DOHH2 (cell line): ENCODE measurements around the gene INHBC.

Source experiments
- H3F3A ChIP-seq: fragments of 200-600 bp; sonication (generic), shearing (Covaris generic); 2 replicates; pipeline ENCODE4 v1.6.0; 2016; ENCODE audit warnings: antibody characterized with exemption, mild to moderate bottlenecking; ENCODE audit not compliant: control insufficient read depth, insufficient read depth
- H3K27ac ChIP-seq: fragments of 200-600 bp; sonication (generic); 2 replicates; pipeline ENCODE4 v1.5.1; 2014; ENCODE audit warnings: low read depth, mild to moderate bottlenecking, low read length, moderate library complexity
- H3K27me3 ChIP-seq: fragments of 200-600 bp; sonication (generic); 2 replicates; pipeline ENCODE4 v1.6.1; 2014; ENCODE audit warnings: mild to moderate bottlenecking, low read length, mixed read lengths; ENCODE audit not compliant: control insufficient read depth
- H3K36me3 ChIP-seq: fragments of 200-600 bp; sonication (generic); 2 replicates; pipeline ENCODE4 v1.6.1; 2014; ENCODE audit warnings: mild to moderate bottlenecking, low read length, moderate library complexity, mixed read lengths; ENCODE audit not compliant: control insufficient read depth
- H3K4me1 ChIP-seq: fragments of 200-600 bp; sonication (generic); 2 replicates; pipeline ENCODE4 v1.6.1; 2014; ENCODE audit warnings: mild to moderate bottlenecking, low read length, mixed read lengths; ENCODE audit not compliant: control insufficient read depth
- H3K4me2 ChIP-seq: fragments of 200-600 bp; sonication (generic); 2 replicates; pipeline ENCODE4 v1.6.0; 2014; ENCODE audit warnings: mild to moderate bottlenecking, low read length, moderate library complexity
- H3K4me3 ChIP-seq: fragments of 200-600 bp; sonication (generic); 2 replicates; pipeline ENCODE4 v1.5.1; 2014; ENCODE audit warnings: mild to moderate bottlenecking, low read length, mixed read lengths
- H3K79me2 ChIP-seq: fragments of 200-600 bp; sonication (generic); 2 replicates; pipeline ENCODE4 v1.6.1; 2014; ENCODE audit warnings: mild to moderate bottlenecking, low read length, mixed read lengths; ENCODE audit not compliant: control insufficient read depth
- H3K9me2 ChIP-seq: fragments of 200-600 bp; sonication (generic); replicated peaks from 2 replicates; pipeline ENCODE4 v1.6.1; 2014; ENCODE audit warnings: mild to moderate bottlenecking, low read length, mixed read lengths; ENCODE audit not compliant: control insufficient read depth
- H3K9me3 ChIP-seq: fragments of 200-600 bp; sonication (generic); 2 replicates; pipeline ENCODE4 v1.6.1; 2014; ENCODE audit warnings: antibody characterized with exemption, low read length, mixed read lengths; ENCODE audit not compliant: control insufficient read depth, insufficient read depth
- H4K20me1 ChIP-seq: fragments of 200-600 bp; sonication (generic); 2 replicates; pipeline ENCODE4 v1.6.0; 2014; ENCODE audit warnings: low read depth, mild to moderate bottlenecking, antibody characterized with exemption, low read length, moderate library complexity; ENCODE audit not compliant: control insufficient read depth, insufficient read depth
- CTCF ChIP-seq: fragments of 200-600 bp; sonication (generic); IDR thresholded peaks from one replicate; pipeline ENCODE4 v1.5.1; 2014; ENCODE audit warnings: antibody characterized with exemption, mild to moderate bottlenecking, low read depth, low read length; ENCODE audit not compliant: poor library complexity, severe bottlenecking
- EZH2phosphoT487 ChIP-seq: fragments of 200-600 bp; sonication (generic); IDR thresholded peaks from 2 replicates; pipeline ENCODE4 v1.6.1; 2017; ENCODE audit warnings: borderline replicate concordance, mild to moderate bottlenecking, antibody characterized with exemption, low read length, moderate library complexity, mixed read lengths

Gene INHBC

GRCh38 chr12:57472391-57472790 lies 37.8 kb downstream of the INHBC start:
- TF ChIP-seq CTCF = no peak
- Histone ChIP-seq H3K27ac (no peak overlapping the region), H3F3A (no peaks in the 10 kb centered on the region), H3K79me2 (peaks cover 18% of the 10 kb centered on the region), H3K4me3 (no peak overlapping the region), H3K27me3 (no peaks in the 10 kb centered on the region), H3K4me2 (no peak overlapping the region), H3K9me3 (no peaks in the 10 kb centered on the region), H3K9me2 (no peaks in the 10 kb centered on the region), H3K4me1 (peaks cover 26% of the 10 kb centered on the region), H4K20me1 (no peaks in the 10 kb centered on the region), H3K36me3 (peaks cover 56% of the 10 kb centered on the region)

- H3K9me2 ChIP-seq = no peaks in the 10 kb centered on the region
- H3K36me3 ChIP-seq = peaks cover 57% of the 10 kb centered on the region
- no peak overlapping the region for H3K4me2 ChIP-seq
- H3K9me3 ChIP-seq = no peaks in the 10 kb centered on the region
- H3K4me3 ChIP-seq = no peak overlapping the region
- H3K27ac ChIP-seq = no peak overlapping the region
- TF ChIP-seq EZH2phosphoT487 = no peak
- no peak for TF ChIP-seq CTCF
- H3F3A ChIP-seq = no peaks in the 10 kb centered on the region
- no peaks in the 10 kb centered on the region for H4K20me1 ChIP-seq
- H3K4me1 ChIP-seq = peaks cover 26% of the 10 kb centered on the region
- H3K79me2 ChIP-seq = peaks cover 20% of the 10 kb centered on the region
- no peaks in the 10 kb centered on the region for H3K27me3 ChIP-seq
These were observed 38.8 kb downstream of the INHBC start for GRCh38 chr12:57473392-57473791.

GRCh38 chr12:57473886-57474285 lies 39.3 kb downstream of the INHBC start:
- Histone ChIP-seq H3F3A (peaks cover under 1% of the 10 kb centered on the region; the same call in 1 of the 2 replicates), H3K36me3 (peaks cover 57% of the 10 kb centered on the region), H3K9me2 (no peaks in the 10 kb centered on the region), H3K4me2 (no peak overlapping the region), H3K9me3 (no peaks in the 10 kb centered on the region), H3K4me1 (peaks cover 30% of the 10 kb centered on the region), H3K27ac (no peak overlapping the region), H3K79me2 (peaks cover 24% of the 10 kb centered on the region), H3K4me3 (no peak overlapping the region), H4K20me1 (no peaks in the 10 kb centered on the region), H3K27me3 (no peaks in the 10 kb centered on the region)
- no peak for TF ChIP-seq EZH2phosphoT487
- TF ChIP-seq CTCF = no peak

GRCh38 chr12:57474430-57474829 lies 39.8 kb downstream of the INHBC start:
- Histone ChIP-seq H3K79me2 (peaks cover 24% of the 10 kb centered on the region), H3K4me1 (peaks cover 36% of the 10 kb centered on the region), H3K27ac (no peak overlapping the region), H3K27me3 (no peaks in the 10 kb centered on the region), H3F3A (peaks cover 6% of the 10 kb centered on the region), H3K9me2 (no peaks in the 10 kb centered on the region), H4K20me1 (no peaks in the 10 kb centered on the region), H3K9me3 (no peaks in the 10 kb centered on the region), H3K36me3 (peaks cover 54% of the 10 kb centered on the region), H3K4me3 (no peak overlapping the region), H3K4me2 (no peak overlapping the region)
- TF ChIP-seq EZH2phosphoT487 = no peak
- TF ChIP-seq CTCF = no peak
